ENCODE results near the gene RHNO1.
"Not testable (repeated sequence)": the region's sequence is repeated elsewhere in the genome, so short reads cannot be mapped to it uniquely, and the experiment has no call there.

Gene RHNO1

DNA sequence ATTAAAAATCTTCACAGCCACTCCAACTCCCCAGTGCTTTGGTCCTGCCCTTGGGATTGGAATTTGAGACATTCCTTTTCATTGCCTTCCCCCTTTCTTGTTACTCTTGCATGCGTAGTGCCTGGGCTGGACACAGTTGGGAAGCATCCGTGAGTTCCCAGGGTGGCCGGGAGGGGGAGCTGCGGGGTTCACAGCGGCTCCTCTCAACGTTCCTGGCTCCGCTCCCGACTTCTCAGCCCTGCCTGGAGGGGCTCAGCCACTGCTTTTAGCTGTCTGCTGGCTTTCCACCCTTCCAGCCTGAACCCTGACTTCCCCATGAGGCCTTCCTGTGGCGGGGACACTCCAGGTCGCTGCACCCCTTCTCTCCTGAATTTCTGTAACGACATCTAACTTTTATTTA lies 23.4 kb upstream of the RHNO1 start:
- H3K4me1 Mint-ChIP-seq (ENCODE audit: low read depth), result no peaks in the 10 kb centered on the region
- H3K27me3 Mint-ChIP-seq, result no peaks in the 10 kb centered on the region
- peaks cover 2% of the 10 kb centered on the region for H3K36me3 Mint-ChIP-seq
- H3K9me3 Mint-ChIP-seq (ENCODE audit: low read depth), result no peaks in the 10 kb centered on the region
- H3K4me3 Mint-ChIP-seq, result no peak overlapping the region
- H3K27ac Mint-ChIP-seq, result no peak overlapping the region

- H3K4me1 Mint-ChIP-seq (ENCODE audit: low read depth), result no peaks in the 10 kb centered on the region
- H3K27me3 Mint-ChIP-seq, result no peaks in the 10 kb centered on the region
- H3K36me3 Mint-ChIP-seq, result peaks cover 2% of the 10 kb centered on the region
- no peak overlapping the region for H3K27ac Mint-ChIP-seq
- H3K4me3 Mint-ChIP-seq, result no peak overlapping the region
- no peaks in the 10 kb centered on the region for H3K9me3 Mint-ChIP-seq (ENCODE audit: low read depth)
These were observed 22.2 kb upstream of the RHNO1 start for GRCh38 chr12:2854669-2855453.

DNA sequence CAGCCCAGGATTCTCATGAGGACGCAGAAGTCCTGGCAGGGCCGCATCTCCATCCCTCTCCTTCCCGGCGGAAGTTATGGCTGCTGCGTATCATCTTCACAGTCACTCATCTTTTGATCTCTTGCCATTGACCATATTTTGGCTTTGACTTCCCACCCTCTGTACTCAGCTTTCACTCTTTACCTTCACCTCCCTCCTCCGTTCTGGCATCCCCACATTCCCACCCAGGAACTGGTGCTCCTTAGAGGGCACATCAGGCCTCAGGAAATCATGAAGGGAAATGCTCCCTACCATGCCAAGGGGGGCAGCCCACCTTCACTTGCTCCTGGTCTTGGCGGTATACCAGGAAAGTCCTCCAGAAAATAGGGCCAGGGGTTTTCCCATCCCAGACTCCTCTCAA lies 21.5 kb upstream of the RHNO1 start:
- H3K4me3 Mint-ChIP-seq, result no peak overlapping the region
- no peaks in the 10 kb centered on the region for H3K4me1 Mint-ChIP-seq (ENCODE audit: low read depth)
- no peak overlapping the region for H3K27ac Mint-ChIP-seq
- no peaks in the 10 kb centered on the region for H3K9me3 Mint-ChIP-seq (ENCODE audit: low read depth)
- peaks cover 2% of the 10 kb centered on the region for H3K36me3 Mint-ChIP-seq
- no peaks in the 10 kb centered on the region for H3K27me3 Mint-ChIP-seq

DNA sequence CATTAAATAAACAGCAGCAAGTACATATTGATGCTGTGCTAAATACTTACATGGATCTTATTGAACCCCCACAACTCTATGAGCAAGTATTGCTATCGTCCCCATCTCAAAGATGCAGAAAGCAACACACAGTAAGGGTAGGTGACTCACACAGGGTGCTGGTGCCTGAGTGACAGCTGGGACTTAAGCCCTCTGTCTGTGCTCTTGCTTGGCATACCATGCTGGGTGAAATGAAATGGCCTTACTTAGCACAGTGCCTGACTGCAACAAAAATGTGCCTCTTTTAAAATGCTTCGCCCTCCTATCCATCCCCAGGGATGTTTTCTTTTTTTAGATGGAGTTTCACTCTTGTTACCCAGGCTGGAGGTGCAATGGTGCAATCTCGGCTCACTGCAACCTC lies 21.0 kb upstream of the RHNO1 start:
- peaks cover 2% of the 10 kb centered on the region for H3K36me3 Mint-ChIP-seq

GRCh38 chr12:2857021-2857431 lies 20.0 kb upstream of the RHNO1 start, which contains the start of gene TEX52:
TEX52 (minus strand) TSS chr12:2857039; CDS start chr12:2857026, 13 bp downstream.
- Mint-ChIP-seq H3K27me3 (no peaks in the 10 kb centered on the region), H3K9me3 (ENCODE audit: low read depth) (no peaks in the 10 kb centered on the region), H3K27ac (no peak within 1 kb of the TSS), H3K4me3 (no peak within 1 kb of the TSS), H3K36me3 (peaks cover 2% of the 10 kb centered on the region), H3K4me1 (ENCODE audit: low read depth) (no peaks in the 10 kb centered on the region)

More for the DNA sequence above, 21.0 kb upstream of the RHNO1 start:
- H3K9me3 Mint-ChIP-seq (ENCODE audit: low read depth), result no peaks in the 10 kb centered on the region
- H3K27me3 Mint-ChIP-seq, result no peaks in the 10 kb centered on the region
- H3K4me1 Mint-ChIP-seq (ENCODE audit: low read depth), result no peaks in the 10 kb centered on the region
- H3K4me3 Mint-ChIP-seq, result no peak overlapping the region
- no peak overlapping the region for H3K27ac Mint-ChIP-seq

- no peaks in the 10 kb centered on the region for H3K9me3 Mint-ChIP-seq (ENCODE audit: low read depth)
- H3K4me1 Mint-ChIP-seq (ENCODE audit: low read depth), result no peaks in the 10 kb centered on the region
- H3K27ac Mint-ChIP-seq, result no peak overlapping the region
- no peak overlapping the region for H3K4me3 Mint-ChIP-seq
- H3K36me3 Mint-ChIP-seq, result peaks cover 2% of the 10 kb centered on the region
- H3K27me3 Mint-ChIP-seq, result no peaks in the 10 kb centered on the region
These were observed 19.4 kb upstream of the RHNO1 start for GRCh38 chr12:2857576-2857975.

- no peaks in the 10 kb centered on the region for H3K9me3 Mint-ChIP-seq (ENCODE audit: low read depth)
- H3K36me3 Mint-ChIP-seq, result peaks cover 2% of the 10 kb centered on the region
These were observed 18.7 kb upstream of the RHNO1 start for GRCh38 chr12:2858334-2858733.

DNA sequence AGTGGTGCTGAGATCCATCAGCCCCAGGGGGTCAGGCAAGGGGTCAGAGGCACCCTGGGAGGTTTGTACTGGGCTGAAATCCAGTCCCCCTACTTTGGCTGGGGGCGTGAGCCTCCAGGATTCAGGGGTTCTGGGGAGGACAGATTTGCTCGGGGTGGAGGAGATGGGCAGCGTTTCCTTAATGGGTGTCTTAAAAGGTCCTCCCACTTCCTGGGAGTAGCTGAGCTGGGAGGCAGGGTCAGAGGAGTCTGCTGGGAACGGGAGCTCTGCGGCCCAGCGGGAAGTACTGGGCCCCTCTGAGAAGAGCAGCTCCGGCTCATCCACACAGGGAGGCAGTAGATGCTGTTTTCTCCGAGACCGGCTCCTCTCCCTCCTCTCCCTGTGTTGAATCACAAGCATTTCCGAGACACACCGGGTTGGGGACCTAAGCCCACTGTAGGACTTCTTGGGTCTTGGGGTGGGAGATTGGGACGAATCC lies 18.0 kb upstream of the RHNO1 start:
- H3K27me3 Mint-ChIP-seq, result no peaks in the 10 kb centered on the region
- no peak overlapping the region for H3K27ac Mint-ChIP-seq
- peaks cover 2% of the 10 kb centered on the region for H3K36me3 Mint-ChIP-seq
- no peaks in the 10 kb centered on the region for H3K4me1 Mint-ChIP-seq (ENCODE audit: low read depth)
- H3K4me3 Mint-ChIP-seq, result no peak overlapping the region
- no peaks in the 10 kb centered on the region for H3K9me3 Mint-ChIP-seq (ENCODE audit: low read depth)

More at GRCh38 chr12:2858334-2858733, 18.7 kb upstream of the RHNO1 start:
- H3K27ac Mint-ChIP-seq, result no peak overlapping the region
- H3K27me3 Mint-ChIP-seq, result no peaks in the 10 kb centered on the region
- no peak overlapping the region for H3K4me3 Mint-ChIP-seq
- H3K4me1 Mint-ChIP-seq (ENCODE audit: low read depth), result no peaks in the 10 kb centered on the region

DNA sequence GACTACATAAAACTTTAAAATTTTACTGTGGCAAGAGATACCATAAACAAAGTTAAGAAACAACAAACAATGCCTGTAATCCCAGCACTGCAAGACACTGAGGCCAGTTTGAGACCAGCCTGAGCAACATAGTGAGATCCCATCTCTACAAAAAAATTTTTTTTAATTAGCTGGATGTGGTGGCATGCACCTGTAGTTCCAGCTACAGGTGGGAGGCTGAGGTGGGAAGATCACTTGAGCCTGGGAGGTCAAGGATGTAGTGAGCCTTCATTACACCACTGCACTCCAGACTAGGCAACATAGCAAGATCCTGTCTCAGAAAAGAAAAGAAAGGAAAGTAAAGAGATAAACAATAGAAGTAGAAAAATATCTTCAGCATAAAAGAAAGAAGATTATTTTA lies 16.9 kb upstream of the RHNO1 start:
- Mint-ChIP-seq H3K36me3 (peaks cover 2% of the 10 kb centered on the region), H3K4me3 (no peak overlapping the region), H3K4me1 (ENCODE audit: low read depth) (no peaks in the 10 kb centered on the region), H3K27me3 (no peaks in the 10 kb centered on the region), H3K27ac (no peak overlapping the region), H3K9me3 (ENCODE audit: low read depth) (no peaks in the 10 kb centered on the region)

- Mint-ChIP-seq H3K27me3 (no peaks in the 10 kb centered on the region), H3K4me3 (no peak overlapping the region), H3K9me3 (ENCODE audit: low read depth) (no peaks in the 10 kb centered on the region), H3K27ac (no peak overlapping the region), H3K36me3 (no peaks in the 10 kb centered on the region), H3K4me1 (ENCODE audit: low read depth) (no peaks in the 10 kb centered on the region)
These were observed 14.1 kb upstream of the RHNO1 start for GRCh38 chr12:2862876-2863275.

- H3K27me3 Mint-ChIP-seq; H3K4me3 Mint-ChIP-seq; H3K4me1 Mint-ChIP-seq (ENCODE audit: low read depth); H3K9me3 Mint-ChIP-seq (ENCODE audit: low read depth); H3K27ac Mint-ChIP-seq; H3K36me3 Mint-ChIP-seq: not testable (repeated sequence)
These were observed 13.6 kb upstream of the RHNO1 start for GRCh38 chr12:2863402-2863801.

DNA sequence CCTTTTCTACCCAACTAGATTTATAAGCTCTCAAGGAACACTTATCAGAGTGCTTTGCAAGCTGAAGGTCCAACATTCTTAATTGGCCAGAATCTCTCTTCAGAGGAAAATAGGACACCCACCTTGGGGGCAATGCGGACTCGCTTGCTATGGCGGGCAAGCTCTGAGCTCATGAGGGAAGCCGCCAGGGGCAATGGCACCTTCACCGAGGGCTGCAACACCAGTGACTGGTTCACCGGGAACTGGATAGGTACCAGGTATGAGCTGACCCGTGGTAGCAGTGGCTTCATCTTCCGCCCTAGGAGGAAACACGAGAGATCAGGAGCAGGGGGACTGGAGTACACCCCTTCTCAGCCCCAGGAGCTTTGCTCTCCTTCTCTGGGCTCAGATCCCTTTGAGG lies 12.8 kb upstream of the RHNO1 start:
- H3K4me1 Mint-ChIP-seq (ENCODE audit: low read depth), result peaks cover 6% of the 10 kb centered on the region
- H3K4me3 Mint-ChIP-seq, result no peak overlapping the region
- no peaks in the 10 kb centered on the region for H3K27me3 Mint-ChIP-seq
- no peaks in the 10 kb centered on the region for H3K36me3 Mint-ChIP-seq
- H3K27ac Mint-ChIP-seq, result no peak overlapping the region
- H3K9me3 Mint-ChIP-seq (ENCODE audit: low read depth), result no peaks in the 10 kb centered on the region

- not testable (repeated sequence) for H3K27ac Mint-ChIP-seq; H3K27me3 Mint-ChIP-seq; H3K36me3 Mint-ChIP-seq; H3K4me3 Mint-ChIP-seq; H3K9me3 Mint-ChIP-seq (ENCODE audit: low read depth); H3K4me1 Mint-ChIP-seq (ENCODE audit: low read depth)
These were observed 7.9 kb upstream of the RHNO1 start for GRCh38 chr12:2868986-2869632.

DNA sequence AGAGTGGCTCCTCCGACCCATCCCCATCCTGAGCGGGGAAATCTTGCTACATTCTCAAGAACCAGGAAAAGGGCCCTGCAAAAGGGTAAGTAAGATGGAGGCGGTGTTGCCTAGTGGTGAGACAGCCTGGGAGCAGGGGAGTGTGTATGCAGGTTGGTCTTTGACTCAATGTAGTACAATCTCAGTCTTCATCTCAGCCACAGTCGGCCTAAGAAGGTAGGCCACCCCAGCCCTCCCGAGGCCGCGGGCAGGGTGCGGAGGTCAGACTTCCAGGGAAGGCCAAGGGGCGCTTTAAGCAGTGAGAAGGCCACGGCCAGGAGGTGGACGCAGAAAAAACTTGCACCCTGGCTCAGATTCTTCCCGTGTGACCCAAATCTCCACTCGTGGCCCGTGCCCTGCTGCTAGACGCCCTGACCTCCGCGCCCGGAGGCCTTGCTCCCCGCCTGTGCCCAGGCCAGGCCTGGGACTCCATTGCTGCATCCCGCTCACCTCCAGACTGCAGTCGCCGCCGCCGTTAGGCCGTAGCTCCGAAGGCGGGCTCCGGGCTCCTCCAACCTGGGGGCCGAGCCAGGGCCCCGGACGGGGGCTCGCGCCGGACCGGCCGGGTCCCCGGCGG lies 484 bp upstream of the RHNO1 start:
- Mint-ChIP-seq H3K27me3 (no peaks in the 10 kb centered on the region), H3K9me3 (ENCODE audit: low read depth) (no peaks in the 10 kb centered on the region), H3K4me3 (peak overlapping the region; percentile 89), H3K4me1 (ENCODE audit: low read depth) (peaks cover 34% of the 10 kb centered on the region), H3K36me3 (no peaks in the 10 kb centered on the region), H3K27ac (peak overlapping the region; percentile 46)

- no peaks in the 10 kb centered on the region for H3K9me3 Mint-ChIP-seq (ENCODE audit: low read depth)
- H3K4me1 Mint-ChIP-seq (ENCODE audit: low read depth), result peaks cover 37% of the 10 kb centered on the region
- H3K27me3 Mint-ChIP-seq, result no peaks in the 10 kb centered on the region
- peak overlapping the region; percentile 97 for H3K4me3 Mint-ChIP-seq
- H3K36me3 Mint-ChIP-seq, result no peaks in the 10 kb centered on the region
- H3K27ac Mint-ChIP-seq, result peak overlapping the region; percentile 98
These were observed 1.1 kb downstream of the RHNO1 start for GRCh38 chr12:2877953-2878732.

All from activated naive CD8-positive, alpha-beta T cell (primary cell).